GM12878 (cell line): ENCODE measurements around the gene SCNN1B. TPM values are rescaled to one million over a fixed set of nuclear protein-coding genes. Genes with fewer than 3 reads are reported as not detected.

Source experiments
- ASH2L ChIP-seq: fragments of 300-600, 200-600 bp; sonication (generic); IDR thresholded peaks from 2 replicates; pipeline ENCODE4 v1.6.1; 2017; ENCODE audit warnings: low read depth, mild to moderate bottlenecking, borderline replicate concordance
- CBX5 ChIP-seq: sonication (generic); IDR thresholded peaks from 2 replicates; pipeline ENCODE4 v1.6.1; 2016; ENCODE audit warnings: low read depth, moderate library complexity, mild to moderate bottlenecking, inconsistent platforms
- CEBPB ChIP-seq, 2 experiments: fragments of 150-350 bp in 1 of 2; IDR thresholded peaks; 2 replicates each; pipeline ENCODE4 v1.6.1; 2012 to 2014; ENCODE audit warnings: low read depth in 2 of 2, low read length in 2 of 2, borderline replicate concordance in 1 of 2, inconsistent platforms in 1 of 2
- CUX1 ChIP-seq: IDR thresholded peaks from 2 replicates; pipeline ENCODE4 v1.6.1; 2012; ENCODE audit warnings: improper control_type of control experiment, low read depth, low read length; ENCODE audit not compliant: insufficient replicate concordance
- ESRRA ChIP-seq: IDR thresholded peaks from 2 replicates; pipeline ENCODE4 v1.6.1; 2012; ENCODE audit warnings: mild to moderate bottlenecking, low read length, improper control_type of control experiment
- IRF5 ChIP-seq: fragments of 450-650 bp; IDR thresholded peaks from 2 replicates; pipeline ENCODE4 v1.6.1; 2017; ENCODE audit warnings: borderline replicate concordance
- MEF2A ChIP-seq: IDR thresholded peaks from 2 replicates; pipeline ENCODE4 v1.6.1; 2011; ENCODE audit warnings: low read depth, mild to moderate bottlenecking, low read length, moderate library complexity; ENCODE audit not compliant: insufficient read depth
- NBN ChIP-seq: fragments of 450-650 bp; IDR thresholded peaks from 2 replicates; pipeline ENCODE4 v1.6.1; 2016
- NFIC ChIP-seq: IDR thresholded peaks from 2 replicates; pipeline ENCODE4 v1.6.1; 2012; ENCODE audit warnings: low read depth, mild to moderate bottlenecking, inconsistent platforms, low read length, moderate library complexity
- SMAD5 ChIP-seq: IDR thresholded peaks from 2 replicates; pipeline ENCODE4 v1.6.1; 2016; ENCODE audit warnings: antibody characterized with exemption, low read depth
- polyA plus RNA-seq, 11 experiments: library from polyadenylated mRNA; depleted of rRNA in 4 of 11; unstranded in 6 of 11; stranded (reverse) in 5 of 11; fragments of >200 nt; fragmentation: Nextera tagmentation in 4 of 11; fragmentation: Illumina TruSeq in 1 of 11; extraction: Ambion mirVana in 4 of 11; extraction: Trizol in 1 of 11; gene quantifications; 1 replicate in 1 of 11; 2 replicates in 10 of 11; pipeline versions ENCODE4 v1.2.1 to v1.2.3, GENCODE V29; 2011 to 2016; ENCODE audit warnings: inconsistent platforms in 2 of 11, missing spikeins in 2 of 11, low read depth in 1 of 11
- total RNA-seq, 4 experiments: library from RNA; depleted of rRNA in 3 of 4; stranded (reverse); fragments of >200 nt in 3 of 4; fragmentation: Illumina TruSeq in 1 of 4; extraction: Trizol in 1 of 4; gene quantifications; 2 replicates each; pipeline versions ENCODE4 v1.2.1 to v1.2.3, GENCODE V29; 2013 to 2021

SCNN1B gene
- total and polyA plus RNA-seq, 10 of the 15 experiments (the other 5 are each of a cell fraction or from before 2014, with no cell fraction given), result 0.28 to 1.5 (median 0.64) TPM

- no peak for TF ChIP-seq IRF5
- TF ChIP-seq MEF2A, result no peak
- TF ChIP-seq NBN, result no peak
- TF ChIP-seq SMAD5, result no peak
- no peak for TF ChIP-seq NFIC
- TF ChIP-seq ESRRA, result no peak
- no peak for TF ChIP-seq CUX1
- no peak for TF ChIP-seq ASH2L
- TF ChIP-seq CBX5, result no peak
- TF ChIP-seq CEBPB (IDR thresholded peaks at IDR 0.05; ENCODE audit: borderline replicate concordance in 1 of 2, low read depth in 2 of 2, low read length in 2 of 2), result no peak
Measured at GRCh38 chr16:23274968-23275367, 27.1 kb upstream of the SCNN1B start (continued).
